IMR-90 (cell line): ENCODE data around the gene TK1. TPM values are rescaled to one million over a fixed set of nuclear protein-coding genes. Genes with fewer than 3 reads are reported as not detected.

Experiments
- ATAC-seq: fragments of 200-7000 bp; cut with Tn5 transposase; 2 replicates; pipeline ENCODE4 v1.9.1; 2020; ENCODE audit warnings: low read depth, mild to moderate bottlenecking, moderate library complexity
- BruUV-seq: library from RNA; stranded (reverse); fragments of 400-500 nt; replicated peaks from 2 replicates; lab custom pipeline; 2021; lab: Mats Ljungman, UMichigan
- CTCF ChIA-PET: fragments of 300-600 bp; formaldehyde crosslinking; extraction: SDS; loops from one replicate; lab custom pipeline; 2021; ENCODE audit warnings: antibody characterized with exemption; lab: Yijun Ruan, JAX
- POLR2A ChIA-PET: fragments of 300-600 bp; sonication (Branson Sonifier 250); formaldehyde crosslinking; loops from one replicate; lab custom pipeline; 2022; ENCODE audit warnings: antibody characterized with exemption; ENCODE audit not compliant: unreplicated experiment; lab: Charles Lee
- DNase-seq: peaks from one replicate; pipeline ENCODE4 v3.0.0; 2013
- H2AFZ ChIP-seq: replicated peaks from 2 replicates; pipeline ENCODE3; 2013; ENCODE audit warnings: low read length, mild to moderate bottlenecking; ENCODE audit not compliant: poor library complexity
- H2AK5ac ChIP-seq: 2 replicates; pipeline ENCODE4 v1.6.1; 2013; ENCODE audit warnings: low read depth, low read length, inconsistent platforms
- H2AK9ac ChIP-seq: replicated peaks from 2 replicates; pipeline ENCODE3; 2013; ENCODE audit warnings: mild to moderate bottlenecking, low read depth, low read length, moderate library complexity; ENCODE audit not compliant: poor library complexity
- H2BK120ac ChIP-seq: 2 replicates; pipeline ENCODE4 v1.6.1; 2013; ENCODE audit warnings: low read depth, low read length, inconsistent platforms
- H2BK15ac ChIP-seq: 3 replicates; pipeline ENCODE4 v1.6.1; 2013; ENCODE audit warnings: low read depth, low read length, inconsistent platforms
- H2BK20ac ChIP-seq: 2 replicates; pipeline ENCODE4 v1.6.1; 2013; ENCODE audit warnings: low read depth, mild to moderate bottlenecking, inconsistent platforms, low read length, moderate library complexity
- H2BK5ac ChIP-seq: 2 replicates; pipeline ENCODE4 v1.6.1; 2013; ENCODE audit warnings: mild to moderate bottlenecking, low read depth, low read length, inconsistent platforms; ENCODE audit not compliant: poor library complexity, severe bottlenecking
- H3K14ac ChIP-seq: replicated peaks from 2 replicates; pipeline ENCODE4 v1.6.1; 2013; ENCODE audit warnings: low read depth, low read length, inconsistent platforms
- H3K18ac ChIP-seq: 2 replicates; pipeline ENCODE4 v1.6.1; 2013; ENCODE audit warnings: low read depth, low read length, control low read depth
- H3K23ac ChIP-seq: 2 replicates; pipeline ENCODE4 v1.6.1; 2013; ENCODE audit warnings: low read depth, low read length, inconsistent platforms
- H3K27ac ChIP-seq: 2 replicates; pipeline ENCODE4 v1.5.1; 2013; ENCODE audit warnings: mild to moderate bottlenecking, control low read depth, low read length; ENCODE audit not compliant: insufficient read depth
- H3K27me3 ChIP-seq: 2 replicates; pipeline ENCODE4 v1.6.1; 2013; ENCODE audit warnings: low read length; ENCODE audit not compliant: control insufficient read depth, insufficient read depth
- H3K36me3 ChIP-seq: 2 replicates; pipeline ENCODE4 v1.6.1; 2013; ENCODE audit warnings: low read length, mixed read lengths; ENCODE audit not compliant: control insufficient read depth, insufficient read depth
- H3K4ac ChIP-seq: 2 replicates; pipeline ENCODE4 v1.6.1; 2013; ENCODE audit warnings: low read depth, low read length, inconsistent platforms
- H3K4me1 ChIP-seq: 2 replicates; pipeline ENCODE4 v1.6.1; 2013; ENCODE audit warnings: low read length, mixed read lengths; ENCODE audit not compliant: control insufficient read depth, insufficient read depth
- H3K4me2 ChIP-seq: 2 replicates; pipeline ENCODE4 v1.6.1; 2013; ENCODE audit warnings: low read depth, mild to moderate bottlenecking, control low read depth, low read length, moderate library complexity
- H3K4me3 ChIP-seq: 2 replicates; pipeline ENCODE4 v1.5.1; 2013; ENCODE audit warnings: low read depth, mild to moderate bottlenecking, control low read depth, low read length, moderate library complexity; ENCODE audit not compliant: insufficient read depth
- H3K56ac ChIP-seq: 2 replicates; pipeline ENCODE4 v1.6.1; 2013; ENCODE audit warnings: low read length, inconsistent platforms; ENCODE audit not compliant: insufficient read depth; ENCODE audit errors: extremely low read depth
- H3K79me1 ChIP-seq, 2 experiments: 2 replicates each; pipeline ENCODE4 v1.6.1; 2013; ENCODE audit warnings: low read length in 2 of 2, inconsistent platforms in 1 of 2, low read depth in 1 of 2
- H3K9ac ChIP-seq: 2 replicates; pipeline ENCODE4 v1.6.1; 2013; ENCODE audit warnings: low read depth, low read length, control low read depth
- H3K9me1 ChIP-seq: 2 replicates; pipeline ENCODE4 v1.6.1; 2013; ENCODE audit warnings: low read length, inconsistent platforms; ENCODE audit not compliant: insufficient read depth
- H3K9me3 ChIP-seq: 2 replicates; pipeline ENCODE4 v1.6.1; 2013; ENCODE audit warnings: low read length; ENCODE audit not compliant: control insufficient read depth, insufficient read depth
- H4K20me1 ChIP-seq: 2 replicates; pipeline ENCODE4 v1.6.1; 2013; ENCODE audit warnings: low read length, inconsistent platforms; ENCODE audit not compliant: insufficient read depth
- H4K5ac ChIP-seq: 2 replicates; pipeline ENCODE4 v1.6.1; 2013; ENCODE audit warnings: mild to moderate bottlenecking, low read depth, low read length, control low read depth
- H4K8ac ChIP-seq, 2 experiments: 2 replicates each; pipeline ENCODE4 v1.6.1; 2013; ENCODE audit warnings: low read depth in 2 of 2, low read length in 2 of 2, control low read depth in 1 of 2, inconsistent platforms in 1 of 2
- H4K91ac ChIP-seq: 2 replicates; pipeline ENCODE4 v1.6.1; 2013; ENCODE audit warnings: low read depth, low read length, inconsistent platforms; ENCODE audit not compliant: insufficient read depth
- FOS ChIP-seq: fragments of 150-350 bp; IDR thresholded peaks from 2 replicates; pipeline ENCODE4 v1.6.1; 2016; ENCODE audit warnings: low read depth, low read length
- RFX5 ChIP-seq: IDR thresholded peaks from 2 replicates; pipeline ENCODE4 v1.8.0; 2012; ENCODE audit warnings: low read depth, mild to moderate bottlenecking, low read length, moderate library complexity
- WGBS, 2 experiments: methylation state at CpG; one replicate each; pipeline versions ENCODE4 v1.1.5 to v1.1.7; 2013; ENCODE audit warnings: missing lambda C conversion rate in 2 of 2; ENCODE audit not compliant: insufficient read length in 1 of 2; ENCODE audit errors: extremely low coverage in 2 of 2; 5-methylcytosine and 5-hydroxymethylcytosine counted together
- dilution Hi-C: fragments of 300-500 bp; cut with HindIII; formaldehyde crosslinking; loops from one replicate; pipeline ENCODE4 v1.14.3; 2018; ENCODE audit warnings: low sequenced_read_pairs; ENCODE audit not compliant: unreplicated experiment
- in situ Hi-C: fragments of 300-500 bp; cut with MboI; formaldehyde crosslinking; loops from 3 replicates; pipeline ENCODE4 v1.14.3; 2019; ENCODE audit warnings: low sequenced_read_pairs, inconsistent platforms, mixed read lengths
- intact Hi-C: fragments of 100-400 bp; cut with micrococcal nuclease; formaldehyde crosslinking; loops from 2 replicates; pipeline ENCODE4 v1.10.0; 2022
- polyA plus RNA-seq, 3 experiments: library from polyadenylated mRNA; depleted of rRNA; stranded (reverse); fragments of >200 nt; gene quantifications; 2 replicates each; pipeline ENCODE4 v1.2.3, GENCODE V29; 2012; ENCODE audit warnings: low replicate concordance in 1 of 3
- total RNA-seq: library from RNA; depleted of rRNA; stranded (reverse); fragments of >200 nt; gene quantifications from 2 replicates; pipeline ENCODE4 v1.2.3, GENCODE V29; 2012

Gene TK1
- total and polyA plus RNA-seq, 2 of the 4 experiments (the other 2 are of a cell fraction), result 150 to 219 TPM

DNA sequence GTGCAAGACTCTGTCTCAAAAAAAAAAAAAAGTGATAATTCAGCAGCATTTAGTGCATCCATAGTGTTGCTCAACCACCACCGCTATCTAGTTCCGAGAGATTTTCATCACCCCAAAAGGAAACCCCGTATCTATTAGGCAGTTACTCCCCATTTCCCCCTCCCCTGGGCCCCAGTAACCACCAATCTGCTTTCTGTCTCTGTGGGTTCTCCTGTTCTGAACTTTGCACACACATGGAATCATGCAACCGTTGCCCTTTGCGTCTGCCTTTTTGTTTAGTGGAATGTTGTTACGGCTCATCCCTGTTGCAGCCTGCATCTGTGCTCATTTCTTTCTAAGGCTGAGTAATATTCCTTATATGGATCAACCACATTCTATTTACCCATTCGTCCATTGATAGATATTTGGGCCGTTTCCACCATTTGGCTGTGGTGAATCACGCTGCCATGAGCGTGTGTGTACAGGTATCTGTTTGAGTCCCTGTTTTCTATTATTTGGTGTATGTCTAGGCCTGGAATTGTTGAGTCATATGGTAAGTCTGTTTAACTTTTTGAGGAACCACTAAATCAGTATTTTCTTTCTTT, 27.2 kb downstream of the TK1 start:
- Histone ChIP-seq H2BK15ac (no peak overlapping the region), H3K27ac (no peak overlapping the region), H3K56ac (no peak overlapping the region), H3K18ac (no peak overlapping the region), H2AK9ac (no peak overlapping the region), H3K9me1 (peaks cover 5% of the 10 kb centered on the region; the same call in 1 of the 2 replicates), H3K4me1 (no peaks in the 10 kb centered on the region), H2BK20ac (no peak overlapping the region), H3K4ac (no peak overlapping the region), H4K8ac (no peak overlapping the region), H2AFZ (peak overlapping the region; percentile 35), H3K23ac (no peak overlapping the region), H2BK120ac (no peak overlapping the region), H2BK5ac (peak overlapping the region; percentile 17), H3K14ac (no peak overlapping the region), H4K20me1 (no peaks in the 10 kb centered on the region), H4K5ac (no peak overlapping the region), H3K9me3 (no peaks in the 10 kb centered on the region), H3K36me3 (no peaks in the 10 kb centered on the region), H4K91ac (no peak overlapping the region; the same call in 1 of the 2 replicates), H3K27me3 (no peaks in the 10 kb centered on the region), H2AK5ac (no peak overlapping the region), H3K4me2 (peak overlapping the region; percentile 55; the same call in 1 of the 2 replicates), H3K4me3 (no peak overlapping the region), H3K9ac (no peak overlapping the region), H3K79me1 (no peaks in the 10 kb centered on the region)
- TF ChIP-seq FOS, result peak; percentile 51; the same call in 1 of the 2 replicates
- no peak for TF ChIP-seq RFX5
- peak; percentile 89 for DNase-seq
- dilution Hi-C loops (no loop called here), intact Hi-C loops (no loop called here), in situ Hi-C loops (no loop called here)
- POLR2A ChIA-PET, result no interaction called here
- CTCF ChIA-PET, result no interaction called here
- no TSS peak for BruUV-seq
- 60% methylated on average over 2 of the region's 10 CpGs; no CpG with 5 or more reads in 1 of the 2 experiments for WGBS, 2 experiments
- peak; percentile 92 for ATAC-seq
